ENCODE results near the gene SGCD.

GRCh38 chr5:156815988-156816599 lies 489.1 kb downstream of the SGCD start:
- TF ChIP-seq CTCF (IDR thresholded peaks at IDR 0.05; ENCODE audit: low read depth, low read length), result peak; percentile 47
- TF ChIP-seq EZH2phosphoT487 (IDR thresholded peaks at IDR 0.05; ENCODE audit: low read depth), result no peak
